GM10266 (cell line): ENCODE data around the gene PAEP.
"Not testable (repeated sequence)": the region's sequence is repeated elsewhere in the genome, so short reads cannot be mapped to it uniquely, and the experiment has no call there.

Source experiments
- DNase-seq: peaks from one replicate; pipeline ENCODE4 v3.0.0; 2012; ENCODE audit errors: extremely low spot score
- TF ChIP-seq, protein P1 (sequence below): IDR thresholded peaks from 2 replicates; pipeline ENCODE4 v1.5.1; 2012; ENCODE audit warnings: mild to moderate bottlenecking, low read depth; ENCODE audit not compliant: control insufficient read depth, insufficient read depth; ENCODE audit errors: missing control alignments

The PAEP gene

DNA sequence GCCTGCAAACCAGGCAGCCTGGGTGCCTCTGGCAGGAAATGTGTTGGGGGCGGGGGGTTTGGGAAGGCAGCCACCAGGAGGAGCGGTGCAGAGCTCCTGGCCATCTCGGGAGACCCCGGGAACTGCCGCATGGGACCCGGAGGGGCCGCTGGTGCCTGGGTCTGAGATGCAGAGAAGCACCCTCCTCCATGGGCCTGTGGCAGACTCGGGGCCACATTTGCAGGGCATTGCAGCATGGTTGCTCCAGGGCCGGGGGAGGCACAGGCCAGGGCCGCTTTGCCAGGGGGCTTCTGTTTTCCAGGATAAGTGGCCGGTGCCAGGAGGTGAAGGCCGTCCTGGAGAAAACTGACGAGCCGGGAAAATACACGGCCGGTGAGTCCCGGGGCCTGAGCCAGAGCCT is 38.6 kb upstream of the PAEP start:
- TF ChIP-seq, protein P1, sequence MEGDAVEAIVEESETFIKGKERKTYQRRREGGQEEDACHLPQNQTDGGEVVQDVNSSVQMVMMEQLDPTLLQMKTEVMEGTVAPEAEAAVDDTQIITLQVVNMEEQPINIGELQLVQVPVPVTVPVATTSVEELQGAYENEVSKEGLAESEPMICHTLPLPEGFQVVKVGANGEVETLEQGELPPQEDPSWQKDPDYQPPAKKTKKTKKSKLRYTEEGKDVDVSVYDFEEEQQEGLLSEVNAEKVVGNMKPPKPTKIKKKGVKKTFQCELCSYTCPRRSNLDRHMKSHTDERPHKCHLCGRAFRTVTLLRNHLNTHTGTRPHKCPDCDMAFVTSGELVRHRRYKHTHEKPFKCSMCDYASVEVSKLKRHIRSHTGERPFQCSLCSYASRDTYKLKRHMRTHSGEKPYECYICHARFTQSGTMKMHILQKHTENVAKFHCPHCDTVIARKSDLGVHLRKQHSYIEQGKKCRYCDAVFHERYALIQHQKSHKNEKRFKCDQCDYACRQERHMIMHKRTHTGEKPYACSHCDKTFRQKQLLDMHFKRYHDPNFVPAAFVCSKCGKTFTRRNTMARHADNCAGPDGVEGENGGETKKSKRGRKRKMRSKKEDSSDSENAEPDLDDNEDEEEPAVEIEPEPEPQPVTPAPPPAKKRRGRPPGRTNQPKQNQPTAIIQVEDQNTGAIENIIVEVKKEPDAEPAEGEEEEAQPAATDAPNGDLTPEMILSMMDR: no peak
- DNase-seq: no peak

DNA sequence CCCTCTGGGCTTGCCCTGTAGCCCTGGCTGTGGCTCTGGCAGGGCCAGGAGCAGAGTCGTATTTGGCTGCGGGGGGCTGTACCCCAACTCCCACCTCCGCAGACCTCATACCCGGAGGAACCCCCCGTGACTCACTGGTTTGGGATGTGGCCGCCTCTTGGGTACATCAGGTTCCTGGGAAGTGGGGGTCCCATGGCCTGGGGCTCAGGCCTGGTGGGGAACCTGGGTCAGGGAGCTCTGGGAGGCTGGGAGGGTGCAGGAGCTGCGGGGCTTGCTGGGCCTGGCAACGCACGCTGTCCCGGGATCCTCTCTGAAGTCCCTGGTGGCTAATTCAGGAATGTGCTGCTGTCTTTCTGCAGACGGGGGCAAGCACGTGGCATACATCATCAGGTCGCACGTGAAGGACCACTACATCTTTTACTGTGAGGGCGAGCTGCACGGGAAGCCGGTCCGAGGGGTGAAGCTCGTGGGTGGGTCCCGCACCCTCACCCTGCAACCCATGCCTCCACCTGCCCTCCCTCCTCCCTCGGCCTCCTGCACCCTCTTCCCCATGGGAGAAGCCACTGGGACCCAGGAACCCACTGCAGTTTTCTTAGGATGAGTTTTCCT is 37.9 kb upstream of the PAEP start:
- TF ChIP-seq, protein P1: no peak
- DNase-seq: no peak

DNA sequence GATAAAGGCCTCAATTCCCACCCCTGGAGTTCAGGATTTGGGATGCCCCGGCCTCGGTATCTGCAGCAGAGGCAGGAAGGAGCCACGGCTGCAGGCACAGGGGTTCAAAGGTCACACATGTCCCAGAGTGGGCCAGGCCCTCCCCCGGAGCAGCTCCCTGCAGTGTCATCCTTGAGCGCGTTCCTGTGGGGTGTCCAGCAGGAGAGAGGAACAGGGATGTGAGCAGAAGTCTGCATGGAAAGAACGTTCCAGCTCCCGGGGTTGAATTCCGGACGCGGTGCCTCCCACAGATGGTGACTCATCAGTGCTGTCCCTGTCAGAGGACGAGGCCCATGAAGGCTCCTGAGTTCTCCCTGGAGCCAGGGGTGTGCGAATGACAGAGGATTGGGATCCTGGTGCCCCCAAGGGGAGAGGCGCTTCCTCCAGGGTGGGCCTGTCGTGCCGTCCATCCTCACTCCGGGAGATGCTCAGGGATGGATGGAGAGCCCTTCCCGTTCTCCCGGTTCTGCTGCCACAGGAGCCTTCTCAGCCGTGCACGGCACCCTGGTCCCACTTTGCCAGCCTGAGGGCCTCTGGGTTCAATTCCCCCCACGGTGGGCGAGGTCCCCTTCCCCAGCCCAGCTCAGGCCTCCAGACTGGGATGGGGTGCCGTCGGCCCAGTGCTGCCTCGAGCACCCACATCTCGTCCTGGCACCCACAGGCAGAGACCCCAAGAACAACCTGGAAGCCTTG is 37.3 kb upstream of the PAEP start:
- DNase-seq: no peak
- TF ChIP-seq, protein P1: no peak

DNA sequence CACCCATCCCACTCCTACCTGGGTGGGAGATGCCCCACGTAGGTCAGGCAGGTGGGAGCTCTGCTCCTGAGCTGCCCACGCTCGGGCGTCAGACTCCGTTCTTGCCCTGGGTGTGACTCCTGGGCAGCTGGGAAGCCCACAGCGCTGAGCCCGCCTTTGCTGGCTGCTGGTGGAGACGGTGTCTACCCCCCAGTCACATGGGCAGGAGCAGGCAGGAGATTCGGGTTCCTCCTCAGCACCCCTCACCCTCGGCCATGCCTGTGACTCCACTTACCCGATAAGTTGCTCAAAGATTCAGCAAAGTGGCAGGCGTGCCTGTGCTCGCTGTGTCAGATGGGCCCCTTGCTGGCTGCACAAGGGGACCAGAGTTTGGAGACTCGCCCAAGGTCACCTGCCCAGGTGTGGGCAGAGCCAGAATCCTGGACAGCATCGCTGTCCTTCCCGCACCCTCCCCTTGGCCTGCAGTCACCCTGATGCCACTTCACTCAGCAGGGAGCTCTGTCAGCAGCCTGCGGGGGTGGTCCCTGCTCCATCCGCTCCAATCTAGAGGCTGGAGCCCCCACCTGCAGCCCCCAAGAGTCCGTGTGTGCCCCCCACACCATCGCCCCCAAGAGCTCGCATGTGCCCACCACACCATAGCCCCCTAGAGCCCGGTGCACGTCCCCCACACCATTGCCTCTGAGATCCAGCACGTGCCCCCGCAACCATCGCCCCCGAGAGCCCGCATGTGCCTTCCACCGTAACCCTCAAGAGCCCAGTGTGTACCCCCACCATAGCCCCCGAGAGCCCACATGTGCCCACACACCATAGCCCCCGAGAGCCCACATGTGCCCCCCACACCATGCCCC is 36.1 kb upstream of the PAEP start:
- no peak for DNase-seq
- TF ChIP-seq, protein P1: no peak

DNA sequence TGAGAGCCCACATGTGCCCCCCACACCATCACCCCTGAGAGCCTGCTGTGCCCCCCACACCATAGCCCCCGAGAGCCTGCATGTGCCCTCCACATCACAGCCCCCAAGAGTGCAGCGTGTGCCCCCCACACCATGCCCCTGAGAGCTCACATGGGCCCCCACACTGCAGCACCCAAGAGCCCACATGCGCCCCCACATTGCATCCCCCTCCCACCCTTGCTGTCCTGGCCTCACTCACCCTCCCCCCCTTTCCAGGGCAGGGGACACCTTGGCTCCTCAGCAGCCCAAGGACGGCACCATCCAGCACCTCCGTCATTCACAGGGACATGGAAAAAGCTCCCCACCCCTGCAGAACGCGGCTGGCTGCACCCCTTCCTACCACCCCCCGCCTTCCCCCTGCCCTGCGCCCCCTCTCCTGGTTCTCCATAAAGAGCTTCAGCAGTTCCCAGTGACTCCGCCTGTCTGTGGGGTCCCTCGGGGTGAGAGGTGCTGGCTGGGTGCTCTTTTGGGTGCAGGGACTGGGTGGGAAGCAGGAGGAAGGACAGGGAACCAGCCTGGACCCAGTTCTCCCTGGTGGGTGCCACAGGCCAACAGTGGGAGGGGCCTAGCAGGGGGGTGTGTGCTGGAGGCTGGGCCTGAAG is 35.3 kb upstream of the PAEP start:
- DNase-seq: no peak
- TF ChIP-seq, protein P1: no peak

DNA sequence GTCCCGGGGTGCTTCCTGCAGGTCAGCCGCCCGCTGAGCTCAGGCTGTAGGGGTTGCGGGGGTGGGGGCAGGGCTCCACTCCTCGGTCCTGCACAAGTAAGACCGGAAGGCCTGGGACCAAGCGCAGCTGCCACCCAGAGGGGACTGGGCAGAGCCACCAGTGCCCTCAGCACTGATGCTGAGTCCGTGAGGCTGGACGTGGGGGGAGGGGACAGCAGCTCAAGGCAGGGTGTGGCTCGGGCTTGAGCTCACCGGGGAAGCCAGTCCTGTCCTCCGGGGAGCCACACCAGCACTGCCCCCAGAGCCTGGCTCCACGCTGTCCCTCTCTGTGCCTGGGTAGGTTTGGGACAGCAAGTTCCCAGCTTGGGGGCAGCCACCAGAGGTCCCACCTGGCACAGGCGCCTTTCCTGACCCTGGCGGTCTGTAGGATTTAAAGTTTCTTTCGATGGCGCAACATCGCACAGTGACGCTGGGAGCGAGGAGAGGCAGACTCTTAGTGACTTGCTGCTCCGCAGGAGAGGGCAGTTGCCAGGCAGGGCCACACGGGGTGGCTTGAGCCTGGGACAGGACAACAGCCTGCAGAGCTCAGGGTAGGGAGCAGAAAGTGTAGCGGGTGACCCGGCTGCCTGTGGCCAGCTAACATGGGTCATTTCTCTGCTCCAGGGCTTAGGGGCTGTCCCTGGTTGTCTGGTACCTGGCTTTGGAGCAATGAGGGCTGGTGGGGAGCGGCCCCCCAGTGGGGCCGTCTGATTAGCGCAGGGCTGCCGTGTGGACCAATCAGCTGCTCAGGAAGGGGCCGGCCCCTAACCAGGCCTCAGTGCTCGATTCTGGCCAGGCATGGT is 34.6 kb upstream of the PAEP start:
- TF ChIP-seq, protein P1: no peak
- no peak for DNase-seq

DNA sequence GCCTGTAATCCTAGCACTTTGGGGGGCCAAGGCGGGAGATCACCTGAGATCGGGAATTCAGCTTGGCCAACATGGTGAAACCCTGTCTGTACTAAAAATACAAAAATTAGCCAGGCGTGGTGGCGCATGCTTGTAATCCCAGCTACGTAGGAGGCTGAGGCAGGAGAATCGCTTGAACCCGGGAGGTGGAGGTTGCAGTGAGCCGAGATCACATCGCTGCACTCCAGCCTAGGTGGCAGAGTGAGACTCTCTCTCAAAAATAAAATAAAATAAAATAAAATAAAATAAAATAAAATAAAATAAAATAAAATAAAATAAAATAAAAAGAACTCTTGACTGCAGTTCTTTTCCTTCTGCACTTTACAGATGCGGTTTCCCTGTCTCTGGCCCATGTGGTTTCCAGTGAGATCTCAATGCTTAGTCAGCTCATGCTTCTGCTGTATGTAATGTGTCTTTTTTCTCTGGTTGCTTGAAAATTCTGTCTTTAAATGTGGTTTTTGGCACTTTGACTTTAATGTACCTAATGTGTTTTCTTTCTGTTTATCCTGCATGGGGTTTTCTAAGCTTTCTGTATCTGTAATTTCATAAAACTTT is 32.6 kb upstream of the PAEP start:
- DNase-seq: not testable (repeated sequence)
